WTC11 (cell line): ENCODE data around the gene CCDC51.

Experiments used
- ATF1 ChIP-seq: sonication (generic); formaldehyde crosslinking; IDR thresholded peaks from 2 replicates; pipeline ENCODE4 v1.8.1; 2023; ENCODE audit warnings: mild to moderate bottlenecking, moderate library complexity, missing genetic modification reagents
- FOXP1 ChIP-seq: sonication (generic); formaldehyde crosslinking; IDR thresholded peaks from 2 replicates; pipeline ENCODE4 v1.8.0; 2022; ENCODE audit warnings: missing genetic modification reagents, mild to moderate bottlenecking, moderate library complexity, borderline replicate concordance
- MYBL2 ChIP-seq: sonication (generic); formaldehyde crosslinking; IDR thresholded peaks from 2 replicates; pipeline ENCODE4 v1.8.1; 2023; ENCODE audit warnings: mild to moderate bottlenecking, moderate library complexity, missing genetic modification reagents
- NFE2L1 ChIP-seq: sonication (generic); formaldehyde crosslinking; IDR thresholded peaks from 2 replicates; pipeline ENCODE4 v1.8.1; 2023; ENCODE audit warnings: missing genetic modification reagents
- ZBTB21 ChIP-seq: sonication (generic); formaldehyde crosslinking; IDR thresholded peaks from 2 replicates; pipeline ENCODE4 v1.8.1; 2023; ENCODE audit warnings: mild to moderate bottlenecking, missing genetic modification reagents, borderline replicate concordance
- TF ChIP-seq, protein P1 (sequence below): fragments of 200-600 bp; IDR thresholded peaks from 2 replicates; pipeline ENCODE4 v1.8.0; 2022; ENCODE audit warnings: antibody characterized with exemption
- TF ChIP-seq, protein P2 (sequence below): sonication (generic); formaldehyde crosslinking; IDR thresholded peaks from 2 replicates; pipeline ENCODE4 v1.8.0; 2022; ENCODE audit warnings: missing genetic modification reagents
- TF ChIP-seq, protein P3 (sequence below): sonication (generic); formaldehyde crosslinking; IDR thresholded peaks from 2 replicates; pipeline ENCODE4 v1.8.0; 2022; ENCODE audit warnings: mild to moderate bottlenecking, missing genetic modification reagents
- TF ChIP-seq, protein P4 (sequence below): sonication (generic); formaldehyde crosslinking; IDR thresholded peaks from 2 replicates; pipeline ENCODE4 v1.8.1; 2023; ENCODE audit warnings: mild to moderate bottlenecking, moderate library complexity, missing genetic modification reagents

DNA sequence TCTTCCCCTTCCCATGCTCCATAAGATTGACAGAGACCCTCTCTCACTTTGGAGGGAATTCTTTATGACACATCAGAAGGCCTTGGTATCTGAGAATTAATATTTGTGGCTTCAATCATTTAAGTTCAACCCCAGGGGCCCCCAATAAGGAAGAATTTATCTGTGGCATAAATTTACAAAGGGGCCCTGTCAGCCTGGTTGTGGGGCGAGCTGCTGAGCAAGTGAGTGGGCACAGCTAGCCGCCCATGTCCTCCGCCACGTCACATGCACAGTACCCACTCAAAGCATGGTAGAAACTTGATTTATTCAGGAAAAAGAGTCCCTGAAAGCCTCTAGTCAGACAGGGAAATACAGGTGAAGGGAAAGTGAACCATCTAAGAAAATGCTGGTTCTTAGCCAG, 23.4 kb downstream of the CCDC51 start:
- no peak for TF ChIP-seq MYBL2 (CRISPR knock-in tag)
- TF ChIP-seq, protein P1, sequence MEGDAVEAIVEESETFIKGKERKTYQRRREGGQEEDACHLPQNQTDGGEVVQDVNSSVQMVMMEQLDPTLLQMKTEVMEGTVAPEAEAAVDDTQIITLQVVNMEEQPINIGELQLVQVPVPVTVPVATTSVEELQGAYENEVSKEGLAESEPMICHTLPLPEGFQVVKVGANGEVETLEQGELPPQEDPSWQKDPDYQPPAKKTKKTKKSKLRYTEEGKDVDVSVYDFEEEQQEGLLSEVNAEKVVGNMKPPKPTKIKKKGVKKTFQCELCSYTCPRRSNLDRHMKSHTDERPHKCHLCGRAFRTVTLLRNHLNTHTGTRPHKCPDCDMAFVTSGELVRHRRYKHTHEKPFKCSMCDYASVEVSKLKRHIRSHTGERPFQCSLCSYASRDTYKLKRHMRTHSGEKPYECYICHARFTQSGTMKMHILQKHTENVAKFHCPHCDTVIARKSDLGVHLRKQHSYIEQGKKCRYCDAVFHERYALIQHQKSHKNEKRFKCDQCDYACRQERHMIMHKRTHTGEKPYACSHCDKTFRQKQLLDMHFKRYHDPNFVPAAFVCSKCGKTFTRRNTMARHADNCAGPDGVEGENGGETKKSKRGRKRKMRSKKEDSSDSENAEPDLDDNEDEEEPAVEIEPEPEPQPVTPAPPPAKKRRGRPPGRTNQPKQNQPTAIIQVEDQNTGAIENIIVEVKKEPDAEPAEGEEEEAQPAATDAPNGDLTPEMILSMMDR, result no peak
- TF ChIP-seq FOXP1, result no peak
- TF ChIP-seq, protein P2, sequence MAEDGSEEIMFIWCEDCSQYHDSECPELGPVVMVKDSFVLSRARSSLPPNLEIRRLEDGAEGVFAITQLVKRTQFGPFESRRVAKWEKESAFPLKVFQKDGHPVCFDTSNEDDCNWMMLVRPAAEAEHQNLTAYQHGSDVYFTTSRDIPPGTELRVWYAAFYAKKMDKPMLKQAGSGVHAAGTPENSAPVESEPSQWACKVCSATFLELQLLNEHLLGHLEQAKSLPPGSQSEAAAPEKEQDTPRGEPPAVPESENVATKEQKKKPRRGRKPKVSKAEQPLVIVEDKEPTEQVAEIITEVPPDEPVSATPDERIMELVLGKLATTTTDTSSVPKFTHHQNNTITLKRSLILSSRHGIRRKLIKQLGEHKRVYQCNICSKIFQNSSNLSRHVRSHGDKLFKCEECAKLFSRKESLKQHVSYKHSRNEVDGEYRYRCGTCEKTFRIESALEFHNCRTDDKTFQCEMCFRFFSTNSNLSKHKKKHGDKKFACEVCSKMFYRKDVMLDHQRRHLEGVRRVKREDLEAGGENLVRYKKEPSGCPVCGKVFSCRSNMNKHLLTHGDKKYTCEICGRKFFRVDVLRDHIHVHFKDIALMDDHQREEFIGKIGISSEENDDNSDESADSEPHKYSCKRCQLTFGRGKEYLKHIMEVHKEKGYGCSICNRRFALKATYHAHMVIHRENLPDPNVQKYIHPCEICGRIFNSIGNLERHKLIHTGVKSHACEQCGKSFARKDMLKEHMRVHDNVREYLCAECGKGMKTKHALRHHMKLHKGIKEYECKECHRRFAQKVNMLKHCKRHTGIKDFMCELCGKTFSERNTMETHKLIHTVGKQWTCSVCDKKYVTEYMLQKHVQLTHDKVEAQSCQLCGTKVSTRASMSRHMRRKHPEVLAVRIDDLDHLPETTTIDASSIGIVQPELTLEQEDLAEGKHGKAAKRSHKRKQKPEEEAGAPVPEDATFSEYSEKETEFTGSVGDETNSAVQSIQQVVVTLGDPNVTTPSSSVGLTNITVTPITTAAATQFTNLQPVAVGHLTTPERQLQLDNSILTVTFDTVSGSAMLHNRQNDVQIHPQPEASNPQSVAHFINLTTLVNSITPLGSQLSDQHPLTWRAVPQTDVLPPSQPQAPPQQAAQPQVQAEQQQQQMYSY, result no peak
- TF ChIP-seq, protein P3, sequence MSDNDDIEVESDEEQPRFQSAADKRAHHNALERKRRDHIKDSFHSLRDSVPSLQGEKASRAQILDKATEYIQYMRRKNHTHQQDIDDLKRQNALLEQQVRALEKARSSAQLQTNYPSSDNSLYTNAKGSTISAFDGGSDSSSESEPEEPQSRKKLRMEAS (CRISPR knock-in tag), result no peak
- TF ChIP-seq, protein P4, sequence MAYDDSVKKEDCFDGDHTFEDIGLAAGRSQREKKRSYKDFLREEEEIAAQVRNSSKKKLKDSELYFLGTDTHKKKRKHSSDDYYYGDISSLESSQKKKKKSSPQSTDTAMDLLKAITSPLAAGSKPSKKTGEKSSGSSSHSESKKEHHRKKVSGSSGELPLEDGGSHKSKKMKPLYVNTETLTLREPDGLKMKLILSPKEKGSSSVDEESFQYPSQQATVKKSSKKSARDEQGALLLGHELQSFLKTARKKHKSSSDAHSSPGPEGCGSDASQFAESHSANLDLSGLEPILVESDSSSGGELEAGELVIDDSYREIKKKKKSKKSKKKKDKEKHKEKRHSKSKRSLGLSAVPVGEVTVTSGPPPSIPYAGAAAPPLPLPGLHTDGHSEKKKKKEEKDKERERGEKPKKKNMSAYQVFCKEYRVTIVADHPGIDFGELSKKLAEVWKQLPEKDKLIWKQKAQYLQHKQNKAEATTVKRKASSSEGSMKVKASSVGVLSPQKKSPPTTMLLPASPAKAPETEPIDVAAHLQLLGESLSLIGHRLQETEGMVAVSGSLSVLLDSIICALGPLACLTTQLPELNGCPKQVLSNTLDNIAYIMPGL, result no peak
- TF ChIP-seq NFE2L1, result no peak
- TF ChIP-seq ZBTB21 (CRISPR knock-in tag), result no peak
- TF ChIP-seq ATF1 (CRISPR knock-in tag), result no peak
